OCI-M2 (cell line): ENCODE data around the gene A2ML1.
"Not testable (repeated sequence)": the region's sequence is repeated elsewhere in the genome, so short reads cannot be mapped to it uniquely, and the experiment has no call there.

Experiments used
- DNase-seq: peaks from one replicate; lab custom pipeline; 2025; ENCODE audit not compliant: unreplicated experiment; lab: John Stamatoyannopoulos, UW

The A2ML1 gene

DNA sequence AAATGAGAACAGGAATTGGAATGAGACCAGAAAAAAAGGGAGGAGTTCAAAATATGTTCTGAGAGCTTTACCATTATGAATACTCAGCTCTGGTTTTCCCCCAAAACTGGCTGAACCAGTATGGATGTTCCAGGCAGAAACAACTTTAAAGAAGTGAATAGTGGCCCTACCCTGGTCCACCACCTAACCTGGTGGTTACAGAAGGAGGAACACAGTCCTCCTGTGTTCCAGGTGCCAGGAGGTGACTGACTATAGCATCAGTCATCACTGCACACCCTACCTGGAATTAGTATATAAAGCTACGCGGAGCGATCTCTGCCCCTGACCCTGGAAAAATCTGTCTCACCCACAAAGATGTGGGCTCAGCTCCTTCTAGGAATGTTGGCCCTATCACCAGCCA is at the start of gene A2ML1:
Gene A2ML1, plus strand, starts transcription at position 324 of the 400 bp plus-strand sequence. Its CDS starts 31 bp downstream, at position 355.
- no peak for DNase-seq

DNA sequence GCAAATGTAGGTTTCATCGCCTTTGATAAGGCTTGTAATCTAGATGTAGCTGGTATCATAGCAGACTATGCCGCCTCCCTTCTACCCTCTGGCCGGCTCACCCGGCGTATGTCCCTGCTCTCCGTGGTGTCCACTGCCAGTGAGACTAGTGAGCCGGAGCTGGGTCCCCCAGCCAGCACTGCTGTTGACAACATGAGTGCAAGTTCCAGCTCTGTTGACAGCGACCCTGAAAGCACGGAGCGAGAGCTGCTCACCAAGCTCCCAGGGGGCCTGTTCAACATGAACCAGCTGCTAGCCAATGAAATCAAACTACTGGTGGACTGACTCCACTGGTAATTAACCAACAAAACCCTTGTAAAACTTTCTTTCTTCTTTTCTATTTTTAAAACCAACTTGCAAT is 49.0 kb upstream of the A2ML1 start:
- DNase-seq = no peak

DNA sequence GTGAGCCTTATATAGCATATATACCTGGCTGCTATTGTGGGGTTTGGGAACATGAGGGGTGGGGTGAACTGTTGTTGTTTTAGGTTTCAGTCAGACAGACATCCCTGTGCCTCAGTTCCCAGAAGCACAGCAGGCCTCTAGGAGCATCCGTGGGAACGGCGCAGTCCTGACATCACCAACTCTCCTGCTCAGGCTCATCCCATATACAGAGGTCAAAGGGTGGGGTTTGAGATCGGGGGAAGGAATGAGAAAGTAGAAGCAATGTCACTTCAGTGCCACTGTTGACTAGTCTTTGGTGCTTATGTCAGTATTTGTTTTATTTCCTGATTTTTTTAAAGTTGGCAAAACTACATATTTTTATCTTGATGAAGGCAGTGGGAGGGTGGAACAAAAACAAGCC is 43.1 kb upstream of the A2ML1 start:
- no peak for DNase-seq

DNA sequence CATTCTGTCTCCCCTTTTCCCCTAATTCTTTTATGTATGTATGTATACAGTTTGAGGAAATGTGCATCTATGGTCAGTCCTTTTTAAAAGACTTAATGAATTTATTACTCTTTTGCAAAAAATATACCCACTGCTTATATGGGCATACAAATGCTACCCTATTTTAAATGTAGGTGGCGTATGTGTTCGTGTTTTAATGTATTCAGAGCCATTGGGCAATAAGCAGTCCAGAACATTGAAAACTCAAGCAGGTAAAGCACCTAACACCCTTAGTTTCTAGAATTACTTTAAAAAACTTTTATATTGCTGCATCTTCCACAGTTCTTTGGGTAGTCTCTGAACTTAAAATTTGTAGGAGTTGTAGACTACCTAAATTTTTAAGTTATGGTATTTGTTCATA is 42.6 kb upstream of the A2ML1 start:
- no peak for DNase-seq

DNA sequence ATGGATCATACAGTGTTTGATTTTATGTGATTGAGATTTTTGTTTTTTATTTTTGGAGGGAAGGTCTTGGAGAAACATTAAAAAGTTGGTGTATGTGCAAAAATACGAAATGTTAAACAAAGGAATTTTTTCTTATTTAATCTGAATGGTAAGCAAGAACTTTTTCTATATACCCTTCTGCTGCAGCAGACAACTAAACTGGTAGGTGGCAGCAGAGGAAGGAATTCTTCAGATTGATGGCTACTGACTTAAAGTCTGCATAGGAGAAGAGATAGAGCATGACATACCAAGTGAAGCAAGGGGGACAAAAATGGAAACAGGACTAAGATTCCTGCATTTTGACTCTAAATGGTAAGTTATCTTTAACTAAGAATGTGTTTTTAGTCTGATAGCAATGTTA is 42.0 kb upstream of the A2ML1 start:
- no peak for DNase-seq

DNA sequence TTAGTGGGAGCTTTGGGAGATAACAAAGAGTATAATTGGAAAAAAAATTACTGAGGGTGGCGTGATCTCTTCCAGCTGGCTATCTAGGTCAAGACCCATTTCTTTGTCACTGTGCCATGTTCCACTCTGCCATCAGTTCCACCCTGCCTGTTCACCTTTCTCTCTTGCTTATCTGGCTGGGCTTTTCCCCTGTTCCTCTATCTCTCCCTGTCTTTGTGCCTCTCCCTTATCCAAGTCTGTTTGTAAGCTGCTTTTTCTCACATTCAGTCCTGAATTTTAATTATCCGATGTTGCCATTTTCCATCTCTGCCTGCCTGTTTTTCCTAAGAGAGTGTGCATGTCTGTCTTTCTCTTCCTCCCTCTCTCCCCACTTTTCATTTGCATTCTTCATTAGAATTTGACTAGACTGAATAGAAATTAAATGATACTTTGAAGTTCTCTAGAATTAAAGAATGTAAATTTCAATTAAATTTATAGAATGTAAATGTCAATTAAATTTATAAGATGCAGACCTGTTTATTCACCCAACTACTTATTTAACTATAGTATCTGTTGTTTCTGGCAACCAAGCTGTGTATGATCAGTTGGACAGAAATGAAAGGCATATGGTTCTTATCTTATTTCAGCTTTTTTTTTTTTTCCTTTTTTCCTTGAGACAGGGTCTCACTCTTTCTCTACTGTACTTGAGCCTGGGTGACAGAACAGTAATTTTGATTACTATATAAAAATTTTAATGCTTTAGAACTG is 40.9 kb upstream of the A2ML1 start:
- DNase-seq = no peak

DNA sequence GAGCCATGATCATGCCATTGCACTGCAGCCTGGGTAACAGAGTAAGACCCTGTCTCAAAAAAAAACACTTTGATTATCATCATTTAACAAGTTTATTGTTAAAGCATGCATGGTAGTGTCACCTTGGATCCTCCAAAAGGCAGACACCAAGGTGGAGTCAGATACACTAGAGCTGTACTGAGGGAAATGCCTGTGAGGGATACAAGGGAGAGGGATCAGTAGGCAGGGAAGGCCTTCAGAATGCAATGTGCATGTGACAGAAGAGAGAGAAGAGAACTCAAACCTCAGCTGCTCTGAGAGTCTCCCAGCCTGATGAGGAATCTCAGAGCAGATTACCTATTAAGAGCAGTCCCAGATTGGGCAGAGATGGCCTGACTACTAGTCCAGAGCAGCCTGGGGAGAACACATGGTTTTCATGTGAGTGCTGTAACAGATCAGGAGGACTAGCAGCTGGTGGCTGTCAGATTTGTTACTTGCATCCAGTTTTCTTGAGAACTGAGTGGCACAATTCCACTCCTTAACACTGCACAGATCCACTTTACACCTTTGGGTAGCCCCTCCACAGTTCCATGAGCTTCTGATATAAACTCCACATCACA is 38.0 kb upstream of the A2ML1 start:
- no peak for DNase-seq

DNA sequence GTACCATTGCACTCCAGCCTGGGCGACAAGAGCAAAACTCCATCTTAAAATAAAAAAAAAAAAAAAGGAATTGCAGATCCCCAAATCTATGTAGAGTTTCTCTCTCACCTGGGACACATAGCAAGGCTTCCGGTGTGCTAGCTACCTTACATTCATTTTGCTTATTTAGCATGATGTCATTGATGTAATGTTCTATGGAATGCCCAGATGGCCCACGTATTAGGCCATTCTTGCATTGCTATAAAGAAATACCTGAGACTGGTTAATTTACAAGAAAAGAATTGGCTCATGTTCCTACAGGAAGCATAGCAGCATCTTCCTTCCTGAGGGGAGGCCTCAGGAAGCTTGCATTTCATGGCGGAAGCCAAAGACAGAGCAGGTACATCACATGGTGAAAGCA is 36.9 kb upstream of the A2ML1 start:
- no peak for DNase-seq

DNA sequence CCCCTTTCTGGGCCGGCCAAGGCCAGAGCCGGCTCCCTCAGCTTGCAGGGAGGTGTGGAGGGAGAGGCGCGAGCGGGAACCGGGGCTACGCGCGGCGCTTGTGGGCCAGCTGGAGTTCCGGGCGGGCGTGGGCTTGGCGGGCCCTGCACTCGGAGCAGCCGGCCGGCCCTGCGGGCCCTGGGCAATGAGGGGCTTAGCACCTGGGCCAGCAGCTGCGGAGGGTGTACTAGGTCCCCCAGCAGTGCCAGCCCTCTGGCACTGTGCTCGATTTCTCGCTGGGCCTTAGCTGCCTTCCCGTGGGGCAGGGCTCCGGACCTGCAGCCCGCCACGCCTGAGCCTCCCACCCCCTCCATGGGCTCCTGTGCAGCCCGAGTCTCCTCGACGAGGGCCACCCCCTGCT is 35.2 kb upstream of the A2ML1 start:
- not testable (repeated sequence) for DNase-seq

DNA sequence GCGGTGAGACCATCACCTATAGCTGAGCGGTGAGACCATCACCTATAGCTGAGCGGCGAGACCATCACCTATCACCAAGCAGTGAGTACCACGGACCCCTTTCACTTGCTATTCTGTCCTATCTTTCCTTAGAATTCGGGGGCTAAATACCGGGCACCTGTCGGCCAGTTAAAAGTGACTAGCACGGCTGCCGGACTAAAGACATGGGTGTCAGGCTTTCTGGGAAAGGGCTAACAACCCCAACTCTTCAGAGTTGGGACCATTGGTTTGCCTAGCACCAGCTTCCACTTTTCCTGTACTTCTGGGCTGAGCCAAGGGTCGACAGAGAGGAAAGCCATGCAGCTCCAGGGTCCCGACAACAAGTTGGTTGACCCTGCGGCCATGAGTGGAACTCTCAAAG is 33.7 kb upstream of the A2ML1 start:
- DNase-seq = not testable (repeated sequence)

DNA sequence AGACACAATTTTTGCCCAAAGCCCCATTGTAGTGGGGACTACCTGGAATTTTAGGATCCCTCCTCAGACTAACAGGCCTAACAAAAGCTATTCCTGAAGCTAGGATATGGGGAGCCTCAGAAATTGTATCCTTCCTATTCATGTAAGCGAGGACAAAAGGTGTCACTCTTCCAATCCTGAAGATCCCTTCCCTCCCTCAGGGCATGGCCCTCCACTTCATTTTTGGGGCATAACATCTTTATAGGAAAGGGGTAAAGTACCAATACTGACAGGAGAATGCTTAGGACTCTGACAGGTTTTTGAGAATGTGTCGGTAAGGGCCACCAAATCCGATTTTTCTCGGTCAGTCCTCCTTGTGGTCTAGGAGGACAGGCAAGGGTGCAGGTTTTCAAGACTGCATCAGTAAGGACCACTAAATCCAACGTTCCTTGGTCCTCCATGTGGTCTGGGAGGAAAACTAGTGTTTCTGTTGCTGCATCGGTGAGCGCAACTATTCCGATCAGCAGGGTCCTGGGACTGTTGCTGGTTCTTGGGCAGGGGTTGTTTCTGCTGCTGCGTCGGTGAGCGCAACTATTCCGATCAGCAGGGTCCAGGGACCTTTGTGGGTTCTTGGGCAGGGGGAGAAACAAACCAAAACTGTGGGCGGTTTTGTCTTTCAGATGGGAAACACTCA is 32.9 kb upstream of the A2ML1 start:
- DNase-seq = not testable (repeated sequence)

DNA sequence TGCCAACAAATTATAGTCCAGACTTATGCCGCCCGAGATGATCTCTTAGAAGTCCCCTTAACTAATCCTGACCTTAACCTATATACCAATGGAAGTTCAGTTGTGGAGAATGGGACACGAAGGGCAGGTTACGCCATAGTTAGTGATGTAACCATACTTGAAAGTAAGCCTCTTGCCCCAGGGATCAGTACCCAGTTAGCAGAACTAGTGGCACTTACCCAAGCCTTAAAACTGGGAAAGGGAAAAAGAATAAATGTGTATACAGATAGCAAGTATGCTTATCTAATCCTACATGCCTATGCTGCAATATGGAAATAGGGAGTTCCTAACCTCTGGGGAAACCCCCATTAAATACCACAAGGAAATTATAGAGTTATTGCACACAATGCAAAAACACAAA is 29.2 kb upstream of the A2ML1 start:
- not testable (repeated sequence) for DNase-seq

DNA sequence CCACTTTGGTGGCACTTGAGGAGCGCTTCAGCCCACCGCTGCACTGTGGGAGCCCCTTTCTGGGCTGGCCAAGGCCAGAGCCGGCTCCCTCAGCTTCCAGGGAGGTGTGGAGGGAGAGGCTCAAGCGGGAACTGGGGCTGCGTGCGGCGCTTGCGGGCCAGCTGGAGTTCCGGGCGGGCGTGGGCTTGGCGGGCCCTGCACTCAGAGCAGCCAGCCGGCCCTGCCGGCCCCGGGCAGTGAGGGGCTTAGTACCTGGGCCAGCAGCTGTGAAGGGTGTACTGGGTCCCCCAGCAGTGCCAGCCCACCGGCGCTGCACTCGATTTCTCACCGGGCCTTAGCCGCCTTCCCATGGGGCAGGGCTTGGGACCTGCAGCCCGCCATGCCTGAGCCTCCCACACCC is 27.8 kb upstream of the A2ML1 start:
- not testable (repeated sequence) for DNase-seq

DNA sequence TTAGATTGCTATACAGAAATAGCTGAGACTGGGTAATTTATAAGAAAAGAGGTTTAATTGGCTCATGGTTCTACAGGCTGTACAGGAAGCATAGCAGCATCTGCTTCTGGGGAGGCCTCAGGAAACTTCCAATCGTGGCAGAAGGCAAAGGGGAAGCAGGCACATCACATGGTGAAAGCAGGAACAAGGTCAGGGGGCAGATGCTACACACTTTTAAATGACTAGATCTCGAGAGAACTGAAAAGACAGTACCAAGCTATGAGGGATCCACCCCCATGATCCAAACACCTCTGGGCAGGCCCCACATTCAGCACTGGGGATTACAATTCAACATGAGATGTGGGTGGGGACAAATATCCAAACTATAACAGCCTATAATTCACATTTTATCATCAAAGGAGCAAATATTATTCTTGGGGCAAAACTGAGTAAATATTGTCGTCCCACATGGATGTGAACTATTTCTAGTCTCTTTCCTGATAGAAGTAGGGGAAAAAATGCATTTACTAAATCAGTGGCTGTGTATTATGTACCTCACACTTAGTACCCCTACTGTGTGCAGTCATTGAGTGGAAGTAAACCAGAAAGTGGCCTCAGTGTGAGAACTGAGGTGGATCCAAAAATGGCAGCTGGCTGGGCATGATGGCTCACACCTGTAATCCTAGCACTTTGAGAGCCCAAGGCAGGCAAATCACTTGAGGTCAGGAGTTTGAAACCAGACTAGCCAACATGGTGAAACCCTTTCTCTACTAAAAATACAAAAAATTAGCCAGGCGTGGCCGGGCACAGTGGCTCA is 25.4 kb upstream of the A2ML1 start:
- DNase-seq = no peak

DNA sequence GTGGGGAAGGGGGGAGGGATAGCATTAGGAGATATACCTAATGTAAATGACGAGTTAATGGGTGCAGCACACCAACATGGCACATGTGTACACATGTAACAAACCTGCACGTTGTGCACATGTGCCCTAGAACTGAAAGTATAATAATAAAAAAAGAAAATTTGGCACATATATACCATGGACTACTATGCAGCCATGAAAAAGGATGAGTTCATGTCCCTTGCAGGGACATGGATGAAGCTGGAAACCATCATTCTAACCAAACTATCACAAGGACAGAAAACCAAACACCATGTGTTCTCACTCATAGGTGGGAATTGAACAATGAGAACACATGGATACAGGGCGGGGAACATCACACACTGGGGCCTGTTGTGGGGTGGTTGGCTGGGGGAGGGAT is 21.2 kb upstream of the A2ML1 start:
- not testable (repeated sequence) for DNase-seq

DNA sequence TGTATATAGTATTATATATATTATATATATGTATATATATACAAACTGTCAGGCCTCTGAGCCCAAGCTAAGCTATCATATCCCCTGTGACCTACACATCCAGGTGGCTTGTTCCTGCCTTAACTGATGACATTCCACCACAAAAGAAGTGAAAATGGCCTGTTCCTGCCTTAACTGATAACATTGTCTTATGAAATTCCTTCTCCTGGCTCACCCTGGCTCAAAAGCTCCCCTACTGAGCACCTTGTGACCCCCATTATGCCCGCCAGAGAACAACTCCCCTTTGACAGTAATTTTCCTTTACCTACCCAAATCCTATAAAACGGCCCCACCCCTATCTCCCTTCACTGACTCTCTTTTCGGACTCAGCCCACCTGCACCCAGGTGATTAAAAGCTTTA is 17.6 kb upstream of the A2ML1 start:
- not testable (repeated sequence) for DNase-seq

DNA sequence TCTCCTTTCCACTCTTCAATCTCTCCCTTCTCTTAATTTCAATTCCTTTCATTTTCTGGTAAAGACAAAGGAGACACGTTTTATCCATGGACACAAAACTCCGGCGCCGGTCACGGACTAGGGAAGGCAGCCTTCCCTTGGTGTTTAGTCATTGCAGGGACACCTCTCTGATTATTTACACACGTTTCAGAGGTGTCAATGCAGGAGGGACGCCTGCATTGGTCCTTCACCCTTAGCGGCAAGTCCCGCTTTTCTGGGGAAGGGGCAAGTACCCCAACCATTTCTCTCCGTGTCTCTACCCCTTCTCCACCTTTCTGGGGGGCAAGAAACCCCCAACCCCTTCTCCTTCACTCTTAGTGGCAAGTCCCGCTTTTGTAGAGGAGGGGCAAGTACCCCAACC is 16.9 kb upstream of the A2ML1 start:
- DNase-seq = not testable (repeated sequence)

DNA sequence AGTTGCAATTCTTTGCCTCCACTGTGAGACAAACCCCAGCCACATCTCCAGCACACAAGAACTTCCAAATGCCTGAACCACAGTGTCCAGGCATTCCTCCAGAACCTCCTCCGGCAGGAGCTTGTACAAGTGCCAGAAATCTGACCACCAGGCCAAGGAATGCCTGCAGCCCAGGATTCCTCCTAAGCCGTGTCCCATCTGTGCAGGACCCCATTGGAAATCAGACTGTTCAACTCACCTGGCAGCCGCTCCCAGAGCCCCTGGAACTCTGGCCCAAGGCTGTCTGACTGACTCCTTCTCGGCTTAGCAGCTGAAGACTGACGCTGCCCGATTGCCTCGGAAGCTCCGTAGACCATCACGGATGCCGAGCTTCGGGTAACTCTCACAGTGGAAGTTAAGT is 15.3 kb upstream of the A2ML1 start:
- DNase-seq = not testable (repeated sequence)

DNA sequence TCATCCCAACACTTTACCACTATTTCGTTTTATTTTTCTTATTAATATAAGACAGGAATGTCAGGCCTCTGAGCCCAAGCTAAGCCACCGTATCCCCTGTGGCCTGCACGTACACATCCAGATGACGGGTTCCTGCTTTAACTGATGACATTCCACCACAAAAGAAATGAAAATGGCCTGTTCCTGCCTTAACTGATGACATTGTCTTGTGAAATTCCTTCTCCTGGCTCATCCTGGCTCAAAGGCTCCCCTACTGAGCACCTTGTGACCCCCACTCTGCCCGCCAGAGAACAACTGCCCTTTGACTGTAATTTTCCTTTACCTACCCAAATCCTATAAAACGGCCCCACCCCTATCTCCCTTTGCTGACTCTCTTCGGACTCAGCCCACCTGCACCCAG is 12.3 kb upstream of the A2ML1 start:
- not testable (repeated sequence) for DNase-seq

DNA sequence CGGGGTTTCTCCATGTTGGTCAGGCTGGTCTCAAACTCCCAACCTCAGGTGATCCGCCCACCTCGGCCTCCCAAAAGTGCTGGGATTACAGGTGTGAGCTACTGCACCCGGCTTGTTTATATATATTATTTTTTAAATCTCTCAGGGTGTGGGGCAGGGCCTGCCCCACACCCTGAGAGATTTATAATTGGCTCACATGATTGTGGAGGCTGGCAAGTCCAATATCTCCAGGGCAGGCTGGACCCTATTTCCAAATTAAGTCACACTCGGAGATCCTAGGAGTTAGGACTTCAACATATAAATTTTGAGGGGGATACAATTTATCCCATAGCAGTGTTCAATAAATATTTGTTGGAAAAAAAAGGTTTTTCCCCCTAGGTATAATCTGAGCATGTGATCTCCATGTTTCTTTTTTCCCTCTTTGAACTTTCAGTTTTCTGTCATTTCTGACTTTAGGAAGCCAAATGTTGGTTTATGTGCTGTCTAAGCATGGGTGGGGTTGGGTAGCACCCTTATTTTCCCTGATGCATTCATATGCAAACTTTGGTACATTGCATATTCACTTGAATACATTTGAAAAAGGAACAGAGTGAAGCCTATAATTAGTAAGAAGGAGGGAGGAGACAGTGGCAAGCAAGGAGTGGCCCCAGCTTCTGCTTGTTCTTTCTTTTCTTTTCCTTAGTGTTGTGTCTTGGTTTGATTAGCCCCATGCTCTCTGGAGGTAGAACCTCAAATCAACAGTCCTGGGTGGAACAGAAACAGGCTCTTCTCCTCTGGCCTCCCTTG is 8.7 kb upstream of the A2ML1 start:
- no peak for DNase-seq
